Esophagus squamous epithelium (tissue), 5 donors: Measurements from ENCODE around the gene SAP130. TPM values are rescaled to one million over a fixed set of nuclear protein-coding genes. Genes with fewer than 3 reads are reported as not detected.

Experiments used
- DNase-seq: peaks from one replicate; lab custom pipeline; 2025; lab: John Stamatoyannopoulos, UW
- H3K27ac ChIP-seq, 4 donors: fragments of 200-600 bp; sonication (generic); one replicate each; pipeline ENCODE4 v1.5.1; 2016 to 2019; ENCODE audit warnings: mild to moderate bottlenecking in 1 of 4
- H3K27me3 ChIP-seq, 4 donors: fragments of 200-600 bp; sonication (generic); 1 replicate in 3 of 4; 2 replicates in 1 of 4; pipeline versions ENCODE4 v1.5.1 to v1.6.0; 2017 to 2021; ENCODE audit warnings: antibody characterized with exemption in 1 of 4
- H3K36me3 ChIP-seq, 3 donors: fragments of 200-600 bp; sonication (generic); one replicate each; pipeline ENCODE4 v1.5.1; 2016 to 2019
- H3K4me1 ChIP-seq, 3 donors: fragments of 200-600 bp; sonication (generic); one replicate each; pipeline ENCODE4 v1.5.1; 2017 to 2019
- H3K4me3 ChIP-seq, 4 donors: fragments of 200-600 bp; sonication (generic); 1 replicate in 3 of 4; 2 replicates in 1 of 4; pipeline ENCODE4 v1.5.1; 2016 to 2019; ENCODE audit warnings: mild to moderate bottlenecking in 2 of 4, moderate library complexity in 1 of 4
- H3K9me3 ChIP-seq, 3 donors: fragments of 200-600 bp; sonication (generic); one replicate each; pipeline ENCODE4 v1.5.1; 2016 to 2019
- POLR2A ChIP-seq, 4 donors: fragments of 450-650 bp; IDR thresholded peaks; one replicate each; pipeline ENCODE4 v1.6.1; 2017; ENCODE audit warnings: antibody characterized with exemption in 4 of 4, mild to moderate bottlenecking in 4 of 4, moderate library complexity in 3 of 4
- WGBS, 2 donors: methylation state at CpG; one replicate each; pipeline ENCODE4 v1.1.5; 2018; 5-methylcytosine and 5-hydroxymethylcytosine counted together
- intact Hi-C: fragments of 100-400 bp; cut with DNase I; formaldehyde crosslinking; loops from one replicate; pipeline ENCODE4 v1.15.0; 2022
- total RNA-seq, 4 donors: library from RNA; depleted of rRNA; stranded (reverse); fragments of >200 nt; gene quantifications; one replicate each; pipeline ENCODE4 v1.1.0, GENCODE V29; 2016
- TF ChIP-seq, protein P1 (sequence below), 6 experiments: fragments of 450-650 bp in 4 of 6; fragments of 200-600 bp in 2 of 6; sonication (generic) in 2 of 6; IDR thresholded peaks; one replicate each; pipeline ENCODE4 v1.5.1; 2016 to 2019; ENCODE audit warnings: antibody characterized with exemption in 6 of 6, mild to moderate bottlenecking in 4 of 6, moderate library complexity in 4 of 6
- donor health status: DM: yes; HTN: yes; CAD: no.

The SAP130 gene
- total RNA-seq, 4 donors from 2014 or later, result 5.9 to 12.7 (median 8.0) TPM

DNA sequence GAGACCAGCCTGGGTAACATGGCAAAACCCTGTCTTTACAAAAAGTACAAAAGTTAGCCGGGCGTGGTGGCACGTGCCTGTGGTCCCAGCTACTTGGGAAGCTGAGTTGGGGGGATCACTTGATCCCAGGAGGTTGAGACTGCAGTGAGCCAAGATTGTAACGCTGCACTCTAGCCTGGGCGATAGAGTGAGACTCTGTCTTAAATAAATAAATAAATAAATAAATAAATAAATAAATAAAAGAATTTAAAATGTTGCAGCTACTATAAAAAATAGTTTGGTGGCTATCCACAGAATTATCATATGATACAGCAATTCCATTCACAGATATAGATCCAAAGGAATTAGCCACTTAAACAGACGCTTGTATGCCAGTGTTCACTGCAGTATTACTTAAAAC lies 92.5 kb downstream of the SAP130 start:
- H3K27me3 ChIP-seq, result no peaks in the 10 kb centered on the region
- WGBS, 2 donors, result 86 to 92% methylated on average over 6 of the region's 6 CpGs
- no peak for TF ChIP-seq POLR2A (IDR thresholded peaks at IDR 0.05)
- TF ChIP-seq, protein P1, sequence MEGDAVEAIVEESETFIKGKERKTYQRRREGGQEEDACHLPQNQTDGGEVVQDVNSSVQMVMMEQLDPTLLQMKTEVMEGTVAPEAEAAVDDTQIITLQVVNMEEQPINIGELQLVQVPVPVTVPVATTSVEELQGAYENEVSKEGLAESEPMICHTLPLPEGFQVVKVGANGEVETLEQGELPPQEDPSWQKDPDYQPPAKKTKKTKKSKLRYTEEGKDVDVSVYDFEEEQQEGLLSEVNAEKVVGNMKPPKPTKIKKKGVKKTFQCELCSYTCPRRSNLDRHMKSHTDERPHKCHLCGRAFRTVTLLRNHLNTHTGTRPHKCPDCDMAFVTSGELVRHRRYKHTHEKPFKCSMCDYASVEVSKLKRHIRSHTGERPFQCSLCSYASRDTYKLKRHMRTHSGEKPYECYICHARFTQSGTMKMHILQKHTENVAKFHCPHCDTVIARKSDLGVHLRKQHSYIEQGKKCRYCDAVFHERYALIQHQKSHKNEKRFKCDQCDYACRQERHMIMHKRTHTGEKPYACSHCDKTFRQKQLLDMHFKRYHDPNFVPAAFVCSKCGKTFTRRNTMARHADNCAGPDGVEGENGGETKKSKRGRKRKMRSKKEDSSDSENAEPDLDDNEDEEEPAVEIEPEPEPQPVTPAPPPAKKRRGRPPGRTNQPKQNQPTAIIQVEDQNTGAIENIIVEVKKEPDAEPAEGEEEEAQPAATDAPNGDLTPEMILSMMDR (IDR thresholded peaks at IDR 0.05), result no peak
- H3K9me3 ChIP-seq, result no peaks in the 10 kb centered on the region
- H3K4me1 ChIP-seq, result no peaks in the 10 kb centered on the region
- intact Hi-C loops, result no loop called here
- DNase-seq, result no peak
- peaks cover 0 to 2% (median 0%) of the 10 kb centered on the region in 3 donors for H3K36me3 ChIP-seq
- H3K4me3 ChIP-seq, result no peak overlapping the region
- no peak overlapping the region for H3K27ac ChIP-seq

DNA sequence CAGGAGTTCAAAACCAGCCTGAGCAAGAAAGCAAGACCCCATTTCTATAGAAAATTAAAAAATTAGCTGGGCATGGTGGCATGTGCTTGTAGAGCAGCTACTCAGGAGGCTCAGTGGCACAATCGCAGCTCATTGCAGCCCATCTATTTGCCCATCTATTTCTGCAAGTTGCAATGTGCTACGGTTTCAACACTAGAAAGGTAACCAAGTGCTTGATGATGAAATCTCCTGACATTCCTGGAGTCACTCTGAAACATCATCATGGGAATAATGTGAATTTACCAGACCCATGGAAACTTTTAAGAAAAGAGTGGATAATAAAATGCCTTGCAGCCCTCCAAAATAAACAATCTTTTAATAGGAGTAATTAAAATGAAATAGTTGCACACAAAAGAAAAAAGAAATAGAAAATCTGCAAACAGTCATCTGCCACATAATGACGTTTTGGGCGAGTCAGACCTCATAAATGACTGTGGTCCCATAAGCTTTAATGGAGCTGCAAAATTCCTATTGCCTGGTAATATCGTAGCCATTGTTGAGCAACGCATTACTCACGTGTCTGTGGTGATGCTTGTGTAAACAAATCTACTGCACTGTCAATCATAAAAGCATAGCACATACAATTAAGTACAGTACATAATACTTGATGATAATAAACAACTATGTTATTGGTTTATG lies 95.5 kb downstream of the SAP130 start:
- 39 to 57% methylated on average over 7 of the region's 7 CpGs for WGBS, 2 donors
- intact Hi-C loops, result no loop called here
- no peak for TF ChIP-seq POLR2A (IDR thresholded peaks at IDR 0.05)
- TF ChIP-seq, protein P1 (IDR thresholded peaks at IDR 0.05), result no peak
- no peaks in the 10 kb centered on the region for H3K36me3 ChIP-seq
- H3K27ac ChIP-seq, result no peak overlapping the region
- H3K4me1 ChIP-seq, result no peaks in the 10 kb centered on the region
- no peak overlapping the region for H3K4me3 ChIP-seq
- DNase-seq, result no peak
- H3K9me3 ChIP-seq, result no peaks in the 10 kb centered on the region
- no peaks in the 10 kb centered on the region for H3K27me3 ChIP-seq

DNA sequence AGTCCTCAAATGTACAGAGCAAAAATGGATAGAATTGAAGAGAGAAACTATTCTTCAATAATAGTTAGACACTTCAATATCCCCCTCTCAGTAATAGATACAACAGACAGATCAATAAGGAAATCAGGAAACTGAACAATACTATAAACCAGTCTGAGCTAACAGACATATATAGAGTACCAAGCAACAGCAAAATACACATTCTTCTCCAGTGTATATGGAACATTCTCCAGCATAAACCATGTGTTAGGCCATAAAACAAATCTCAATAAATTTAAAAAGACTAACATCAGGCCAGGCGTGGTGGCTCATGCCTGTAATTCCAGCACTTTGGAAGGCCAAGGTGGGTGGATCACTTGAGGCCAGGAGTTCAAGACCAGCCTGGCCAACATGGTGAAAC lies 98.4 kb downstream of the SAP130 start:
- no peak for DNase-seq
- Histone ChIP-seq H3K4me1 (no peaks in the 10 kb centered on the region), H3K27me3 (no peaks in the 10 kb centered on the region), H3K27ac (no peak overlapping the region), H3K4me3 (no peak overlapping the region), H3K9me3 (no peaks in the 10 kb centered on the region), H3K36me3 (no peaks in the 10 kb centered on the region)
- WGBS, 2 donors, result 60 to 80% methylated on average over 1 of the region's 1 CpG
- intact Hi-C loops, result no loop called here
- TF ChIP-seq, protein P1 (IDR thresholded peaks at IDR 0.05), result no peak
- no peak for TF ChIP-seq POLR2A (IDR thresholded peaks at IDR 0.05)

DNA sequence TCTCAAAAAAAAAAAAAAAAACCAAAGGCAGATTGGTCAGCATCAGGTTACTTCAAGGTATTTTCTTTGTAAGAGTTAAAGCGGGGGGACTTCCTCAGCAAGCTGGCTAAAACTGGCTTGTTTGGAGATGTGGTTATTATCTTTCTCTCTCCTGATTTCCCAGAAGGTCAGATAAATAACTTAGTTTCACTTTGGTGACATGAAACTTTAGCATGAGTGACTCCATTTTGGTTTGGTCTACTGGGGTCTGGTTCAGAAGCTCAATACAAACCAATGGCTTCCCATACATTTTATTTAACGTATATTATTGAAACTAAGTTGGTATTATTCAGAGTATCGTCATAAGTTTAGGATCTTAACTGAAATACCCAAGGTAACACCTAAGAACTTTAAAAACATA lies 100.5 kb downstream of the SAP130 start:
- no peak for TF ChIP-seq POLR2A (IDR thresholded peaks at IDR 0.05)
- TF ChIP-seq, protein P1 (IDR thresholded peaks at IDR 0.05), result no peak
- Histone ChIP-seq H3K27ac (no peak overlapping the region), H3K9me3 (no peaks in the 10 kb centered on the region), H3K27me3 (no peaks in the 10 kb centered on the region), H3K4me3 (no peak overlapping the region), H3K36me3 (no peaks in the 10 kb centered on the region), H3K4me1 (no peaks in the 10 kb centered on the region)
- intact Hi-C loops, result no loop called here
- WGBS, 2 donors, result 86 to 96% methylated on average over 3 of the region's 3 CpGs
- no peak for DNase-seq

DNA sequence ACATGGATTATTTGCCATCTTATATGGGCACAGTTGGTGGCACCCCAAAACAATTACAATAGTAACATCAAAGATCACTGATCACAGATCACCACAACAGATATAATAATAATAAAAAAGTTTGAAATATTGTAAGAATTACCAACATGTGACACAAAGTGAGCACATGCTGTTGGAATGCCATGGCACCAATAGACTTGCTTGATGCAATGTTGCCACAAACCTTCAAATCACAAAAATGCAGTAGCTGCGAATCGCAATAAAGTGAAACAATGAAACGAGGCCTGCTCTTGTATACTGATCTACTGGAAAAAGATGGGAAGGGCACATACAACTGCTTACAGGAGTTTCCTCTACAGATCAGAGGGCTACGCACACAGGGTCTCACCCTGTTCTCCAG lies 109.9 kb downstream of the SAP130 start:
- Histone ChIP-seq H3K4me1 (no peaks in the 10 kb centered on the region), H3K4me3 (no peak overlapping the region), H3K9me3 (no peaks in the 10 kb centered on the region), H3K36me3 (no peaks in the 10 kb centered on the region), H3K27me3 (no peaks in the 10 kb centered on the region), H3K27ac (no peak overlapping the region)
- WGBS, 2 donors, result 84 to 94% methylated on average over 4 of the region's 4 CpGs
- DNase-seq, result no peak
- TF ChIP-seq POLR2A (IDR thresholded peaks at IDR 0.05), result no peak
- TF ChIP-seq, protein P1 (IDR thresholded peaks at IDR 0.05), result no peak
- intact Hi-C loops, result no loop called here
